KMS-11 (cell line): ENCODE measurements around the gene CHST10.

Experiments
- H2AFZ ChIP-seq: fragments of 200-600 bp; sonication (generic); 2 replicates; pipeline ENCODE4 v1.6.1; 2016; ENCODE audit warnings: antibody characterized with exemption, mixed run types, low read depth
- H3K27ac ChIP-seq: fragments of 200-600 bp; sonication (generic); 2 replicates; pipeline ENCODE4 v1.6.1; 2016; ENCODE audit warnings: mild to moderate bottlenecking, mixed run types
- H3K27me3 ChIP-seq: fragments of 200-600 bp; sonication (generic); 2 replicates; pipeline ENCODE4 v1.6.1; 2017; ENCODE audit warnings: mild to moderate bottlenecking, low read depth, mixed run types, moderate library complexity; ENCODE audit not compliant: insufficient read depth
- H3K36me3 ChIP-seq: fragments of 200-600 bp; sonication (generic); 2 replicates; pipeline ENCODE4 v1.6.1; 2017; ENCODE audit warnings: mild to moderate bottlenecking, mixed run types; ENCODE audit not compliant: insufficient read depth
- H3K4me1 ChIP-seq: fragments of 200-600 bp; sonication (generic); 2 replicates; pipeline ENCODE4 v1.6.1; 2016; ENCODE audit warnings: mild to moderate bottlenecking, low read depth, mixed run types; ENCODE audit not compliant: poor library complexity, severe bottlenecking
- H3K4me2 ChIP-seq: fragments of 200-600 bp; sonication (generic); 2 replicates; pipeline ENCODE4 v1.7.0; 2016; ENCODE audit warnings: mild to moderate bottlenecking, mixed run types
- H3K4me3 ChIP-seq: fragments of 200-600 bp; sonication (generic); IDR thresholded peaks from 2 replicates; pipeline ENCODE4 v1.6.1; 2017; ENCODE audit warnings: low read depth, low read length, mixed read lengths; ENCODE audit not compliant: insufficient read depth
- H3K79me2 ChIP-seq: fragments of 200-600 bp; sonication (generic); 2 replicates; pipeline ENCODE4 v1.6.1; 2016; ENCODE audit warnings: low read depth, mixed run types; ENCODE audit not compliant: insufficient read depth
- H3K9ac ChIP-seq: fragments of 200-600 bp; sonication (generic); 2 replicates; pipeline ENCODE4 v1.6.1; 2016; ENCODE audit warnings: mild to moderate bottlenecking, mixed run types
- H4K20me1 ChIP-seq: fragments of 200-600 bp; sonication (generic); 2 replicates; pipeline ENCODE4 v1.6.1; 2016; ENCODE audit warnings: mild to moderate bottlenecking, mixed run types; ENCODE audit not compliant: insufficient read depth
- TF ChIP-seq, protein P1 (sequence below): fragments of 200-600 bp; sonication (generic); conservative IDR thresholded peaks from 2 replicates; pipeline ENCODE4 v1.6.1; 2017; ENCODE audit warnings: low read depth, mild to moderate bottlenecking, antibody characterized with exemption, low read length, moderate library complexity, mixed read lengths

CHST10 gene

DNA sequence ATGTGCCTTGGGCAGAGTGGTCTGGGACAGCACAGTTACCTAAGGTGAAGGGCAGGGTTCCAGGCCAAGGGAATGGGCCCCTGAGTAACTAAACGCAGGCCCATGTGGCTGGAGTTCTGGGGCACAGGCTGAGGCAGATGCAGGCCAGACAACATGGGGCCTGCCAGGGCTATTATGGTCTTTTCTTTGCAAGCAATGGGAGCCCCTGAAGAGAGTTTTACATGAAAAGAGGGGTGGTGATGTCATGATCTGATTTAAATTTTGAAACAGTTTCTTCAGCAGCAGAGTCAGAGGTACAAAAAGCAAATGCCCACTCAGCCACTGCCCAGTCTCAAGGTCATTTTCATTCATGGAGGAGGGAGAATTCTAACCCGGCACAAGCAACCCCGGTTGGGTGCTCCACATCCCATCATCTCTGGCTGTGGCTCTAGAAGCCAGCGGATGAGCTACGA, 5.6 kb downstream of the CHST10 start:
- Histone ChIP-seq H3K27me3 (no peaks in the 10 kb centered on the region), H4K20me1 (no peaks in the 10 kb centered on the region), H3K27ac (no peak overlapping the region), H3K9ac (no peak overlapping the region), H3K79me2 (peaks cover 9% of the 10 kb centered on the region; the same call in 1 of the 2 replicates), H3K4me1 (peaks cover 7% of the 10 kb centered on the region), H3K4me2 (no peak overlapping the region), H3K36me3 (no peaks in the 10 kb centered on the region), H3K4me3 (no peak overlapping the region), H2AFZ (no peak overlapping the region)
- TF ChIP-seq, protein P1, sequence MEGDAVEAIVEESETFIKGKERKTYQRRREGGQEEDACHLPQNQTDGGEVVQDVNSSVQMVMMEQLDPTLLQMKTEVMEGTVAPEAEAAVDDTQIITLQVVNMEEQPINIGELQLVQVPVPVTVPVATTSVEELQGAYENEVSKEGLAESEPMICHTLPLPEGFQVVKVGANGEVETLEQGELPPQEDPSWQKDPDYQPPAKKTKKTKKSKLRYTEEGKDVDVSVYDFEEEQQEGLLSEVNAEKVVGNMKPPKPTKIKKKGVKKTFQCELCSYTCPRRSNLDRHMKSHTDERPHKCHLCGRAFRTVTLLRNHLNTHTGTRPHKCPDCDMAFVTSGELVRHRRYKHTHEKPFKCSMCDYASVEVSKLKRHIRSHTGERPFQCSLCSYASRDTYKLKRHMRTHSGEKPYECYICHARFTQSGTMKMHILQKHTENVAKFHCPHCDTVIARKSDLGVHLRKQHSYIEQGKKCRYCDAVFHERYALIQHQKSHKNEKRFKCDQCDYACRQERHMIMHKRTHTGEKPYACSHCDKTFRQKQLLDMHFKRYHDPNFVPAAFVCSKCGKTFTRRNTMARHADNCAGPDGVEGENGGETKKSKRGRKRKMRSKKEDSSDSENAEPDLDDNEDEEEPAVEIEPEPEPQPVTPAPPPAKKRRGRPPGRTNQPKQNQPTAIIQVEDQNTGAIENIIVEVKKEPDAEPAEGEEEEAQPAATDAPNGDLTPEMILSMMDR = no peak

DNA sequence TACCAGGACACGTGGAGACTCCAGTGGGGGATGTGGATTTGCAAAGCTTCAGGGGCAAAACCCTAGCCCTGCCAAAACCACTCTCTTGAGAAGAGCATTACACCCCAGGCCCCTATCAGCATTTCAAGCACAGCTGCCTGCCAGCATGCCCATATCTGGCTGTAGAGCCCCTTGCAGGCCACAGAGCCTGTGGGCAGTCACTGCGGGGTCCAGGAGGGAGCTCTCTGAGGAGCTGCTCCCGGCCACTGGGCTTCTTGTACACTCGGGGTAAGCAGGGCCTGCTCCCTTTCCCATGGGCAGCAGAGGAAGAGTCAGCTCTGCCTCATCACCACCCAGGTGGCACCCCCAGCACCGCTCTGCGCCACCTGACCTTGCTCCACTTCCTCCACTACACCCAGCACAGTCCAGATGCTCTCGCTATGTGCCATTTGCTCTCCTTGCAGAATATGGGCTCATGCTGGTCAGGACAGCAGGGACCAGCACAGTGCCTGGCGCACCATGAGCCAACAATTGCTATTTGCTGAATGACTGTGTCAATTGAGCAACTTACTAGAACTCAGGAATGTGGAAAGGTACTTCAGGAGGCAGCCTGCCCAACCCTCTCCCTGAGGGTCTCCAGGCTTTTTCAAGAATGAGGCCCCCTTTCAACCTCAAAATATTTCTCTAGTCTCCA, 7.4 kb downstream of the CHST10 start:
- Histone ChIP-seq H3K9ac (no peak overlapping the region), H3K27ac (no peak overlapping the region), H3K36me3 (no peaks in the 10 kb centered on the region), H3K4me2 (no peak overlapping the region), H3K79me2 (no peaks in the 10 kb centered on the region), H3K4me1 (no peaks in the 10 kb centered on the region), H2AFZ (no peak overlapping the region), H3K4me3 (no peak overlapping the region), H3K27me3 (no peaks in the 10 kb centered on the region), H4K20me1 (no peaks in the 10 kb centered on the region)
- TF ChIP-seq, protein P1 = no peak

DNA sequence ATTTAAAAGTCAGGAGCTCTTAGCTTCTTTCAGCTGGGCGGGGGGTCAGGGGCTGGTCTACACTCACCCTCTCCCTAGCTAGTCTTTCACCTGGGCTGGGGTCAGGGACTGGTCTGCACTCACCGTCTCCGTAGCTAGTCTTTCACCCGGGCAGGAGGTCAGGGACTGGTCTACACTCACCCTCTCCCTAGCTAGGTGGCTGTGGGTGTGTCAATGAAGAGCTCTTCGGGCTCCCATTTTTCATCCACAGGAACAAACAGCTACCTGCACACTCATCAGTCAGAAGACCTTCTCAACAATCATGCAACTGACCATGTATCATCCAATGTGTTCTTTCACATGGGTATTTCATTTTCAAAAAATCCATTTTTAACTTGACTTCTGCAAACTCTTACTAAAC, 8.0 kb downstream of the CHST10 start:
- Histone ChIP-seq H3K4me1 (no peaks in the 10 kb centered on the region), H3K4me3 (no peak overlapping the region), H3K27ac (no peak overlapping the region), H3K9ac (no peak overlapping the region), H2AFZ (no peak overlapping the region), H3K36me3 (no peaks in the 10 kb centered on the region), H4K20me1 (no peaks in the 10 kb centered on the region), H3K79me2 (no peaks in the 10 kb centered on the region), H3K27me3 (no peaks in the 10 kb centered on the region), H3K4me2 (no peak overlapping the region)
- TF ChIP-seq, protein P1 = no peak

DNA sequence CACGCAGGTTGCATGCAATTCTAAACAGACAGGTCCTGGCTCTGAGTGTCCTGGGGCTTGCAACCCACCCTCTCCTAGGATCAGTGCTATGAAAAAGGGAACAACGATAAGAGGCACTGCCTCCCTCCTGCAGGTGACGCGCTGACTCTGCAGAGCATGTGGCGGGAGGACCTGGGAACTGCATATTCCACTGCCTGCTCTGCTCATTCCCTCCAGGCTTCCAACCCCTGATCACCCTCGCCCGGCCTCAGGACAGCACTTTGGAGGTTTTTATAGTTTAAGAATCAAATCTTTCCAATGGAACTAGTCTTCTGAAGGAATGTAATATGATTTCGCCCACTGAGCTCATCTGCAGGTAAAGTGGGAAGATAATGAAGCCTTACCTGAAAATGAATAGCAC, 8.5 kb downstream of the CHST10 start:
- no peaks in the 10 kb centered on the region for H3K36me3 ChIP-seq
- TF ChIP-seq, protein P1 = no peak
- H3K4me1 ChIP-seq = no peaks in the 10 kb centered on the region
- H3K79me2 ChIP-seq = no peaks in the 10 kb centered on the region
- H3K9ac ChIP-seq = no peak overlapping the region
- H3K4me3 ChIP-seq = no peak overlapping the region
- no peak overlapping the region for H3K27ac ChIP-seq
- H3K4me2 ChIP-seq = no peak overlapping the region
- H3K27me3 ChIP-seq = no peaks in the 10 kb centered on the region
- H2AFZ ChIP-seq = no peak overlapping the region
- H4K20me1 ChIP-seq = no peaks in the 10 kb centered on the region
